ENCODE results near the gene EPHA6.
"Not testable (repeated sequence)": the region's sequence is repeated elsewhere in the genome, so short reads cannot be mapped to it uniquely, and the experiment has no call there.

EPHA6 gene

DNA sequence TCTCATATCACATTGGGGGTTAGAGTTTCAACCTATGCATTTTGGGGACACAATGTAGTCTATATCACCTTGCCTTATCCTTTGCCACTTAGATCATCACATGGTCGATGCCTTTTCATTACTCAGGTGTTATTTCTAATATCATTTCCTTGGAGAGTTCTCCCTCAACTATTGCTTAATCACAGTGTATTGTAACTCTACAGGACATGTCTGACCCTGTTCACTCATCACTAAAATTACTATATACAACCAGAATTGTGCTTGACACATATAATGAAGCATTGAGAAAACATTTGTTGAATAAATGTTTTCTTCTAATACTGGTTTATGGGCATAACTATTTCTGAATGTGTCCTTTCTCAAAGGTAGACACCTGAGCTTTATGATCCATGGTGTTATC lies 207.4 kb downstream of the EPHA6 start:
- DNase-seq (ENCODE audit: low read depth in 2 of 2) = no peak

DNA sequence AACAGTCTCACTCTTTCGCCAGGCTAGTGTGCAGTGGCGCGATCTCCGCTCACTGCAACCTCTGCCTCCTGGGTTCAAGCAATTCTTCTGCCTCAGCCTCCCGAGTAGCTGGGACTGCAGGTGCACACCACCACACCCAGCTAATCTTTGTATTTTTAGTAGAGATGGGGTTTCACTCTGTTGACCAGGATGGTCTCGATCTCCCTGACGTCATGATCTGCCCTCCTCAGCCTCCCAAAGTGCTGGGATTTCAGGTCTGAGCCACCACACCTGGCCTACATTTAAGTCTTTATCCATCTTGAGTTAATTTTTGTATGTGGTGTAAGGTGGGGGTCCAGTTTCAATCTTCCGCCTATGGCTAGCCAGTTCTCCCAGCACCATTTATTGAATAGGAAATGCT lies 211.2 kb downstream of the EPHA6 start:
- not testable (repeated sequence) for DNase-seq (ENCODE audit: low read depth in 2 of 2)

DNA sequence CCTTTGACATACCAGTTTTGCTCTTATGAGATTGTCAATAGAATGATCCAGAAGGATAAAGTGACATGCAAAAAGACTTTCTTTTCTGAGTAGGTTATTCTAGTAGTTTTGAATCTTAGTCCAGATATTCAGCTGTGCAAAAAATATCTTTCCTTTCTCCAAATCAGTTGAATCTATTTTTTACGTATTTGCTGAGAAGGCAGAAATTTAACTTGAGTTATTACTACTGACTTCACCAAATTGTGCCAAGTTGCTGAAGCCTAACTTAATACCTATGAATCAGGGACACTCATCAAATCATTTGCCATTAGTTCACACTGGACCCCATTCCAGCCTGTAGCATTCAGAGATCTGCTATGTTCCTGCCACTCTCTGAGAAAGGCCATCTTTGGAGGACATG lies 215.6 kb downstream of the EPHA6 start:
- no peak for DNase-seq (ENCODE audit: low read depth in 2 of 2)

DNA sequence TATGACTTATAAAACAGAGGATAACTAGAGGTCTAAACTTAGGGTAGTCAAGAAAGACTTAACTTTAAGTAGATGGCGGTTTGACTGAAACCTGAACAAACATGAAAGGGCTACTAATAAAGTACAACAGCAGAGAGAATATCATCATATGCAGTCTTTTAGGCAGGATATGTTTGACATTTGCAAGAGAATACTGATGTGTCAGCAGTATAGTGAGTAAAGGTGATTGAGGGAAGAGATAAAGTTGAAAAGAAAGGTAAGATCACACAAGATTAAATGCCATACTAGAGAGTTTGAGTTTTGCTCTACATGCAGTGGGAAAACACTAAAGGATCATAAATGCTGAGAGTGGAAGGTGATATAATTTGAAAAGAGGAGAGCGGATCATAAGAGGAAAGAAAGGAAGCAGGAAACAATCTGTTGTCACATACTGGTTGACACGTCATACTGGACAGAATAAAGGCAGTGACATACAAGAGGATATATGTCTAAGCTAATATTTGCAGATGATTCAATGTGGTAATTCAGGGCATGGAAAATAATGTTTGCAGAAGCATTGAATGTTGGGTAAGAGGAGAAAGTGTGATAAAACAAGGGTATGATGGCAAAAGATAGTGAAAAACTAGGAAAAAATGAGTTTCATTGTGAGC lies 223.0 kb downstream of the EPHA6 start:
- DNase-seq (ENCODE audit: low read depth in 2 of 2) = no peak

DNA sequence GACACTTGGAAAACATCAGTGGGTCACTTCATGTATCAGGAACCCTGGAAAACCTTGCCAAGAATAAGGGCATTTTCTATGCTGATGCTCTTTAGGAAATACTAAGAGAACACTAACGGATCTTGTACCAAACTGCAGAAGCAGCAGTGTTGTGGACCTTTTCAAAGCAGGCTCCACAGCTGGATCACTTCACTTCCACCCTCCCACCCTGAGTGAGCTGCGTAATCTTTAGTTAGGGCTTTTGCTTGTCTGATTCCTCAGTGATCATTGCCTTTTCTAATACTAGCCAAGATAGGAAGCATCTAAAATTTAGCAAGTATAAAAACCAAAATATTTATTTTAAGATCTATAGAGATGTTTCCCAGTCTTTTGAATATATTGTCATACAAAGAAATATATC lies 229.0 kb downstream of the EPHA6 start:
- DNase-seq (ENCODE audit: low read depth in 2 of 2) = no peak

DNA sequence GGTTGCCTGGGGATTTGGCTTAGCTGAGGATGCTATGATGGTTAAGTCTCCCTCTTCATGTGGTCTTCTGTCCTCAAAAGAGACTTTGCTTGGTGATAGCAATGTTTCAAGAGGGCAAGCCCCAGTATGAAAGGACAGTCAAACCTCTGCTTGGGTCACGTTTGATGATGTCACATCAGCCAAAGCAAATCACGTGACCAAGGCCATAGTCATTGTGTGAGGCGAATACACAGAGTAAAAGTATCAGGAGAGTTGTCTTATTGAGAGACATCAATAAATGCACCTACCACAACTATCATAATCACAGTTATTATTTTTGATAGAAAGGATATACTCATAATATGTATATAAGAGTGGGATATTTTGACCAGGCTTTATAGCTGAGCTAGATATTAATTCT lies 243.0 kb downstream of the EPHA6 start:
- no peak for DNase-seq (ENCODE audit: low read depth in 2 of 2)

DNA sequence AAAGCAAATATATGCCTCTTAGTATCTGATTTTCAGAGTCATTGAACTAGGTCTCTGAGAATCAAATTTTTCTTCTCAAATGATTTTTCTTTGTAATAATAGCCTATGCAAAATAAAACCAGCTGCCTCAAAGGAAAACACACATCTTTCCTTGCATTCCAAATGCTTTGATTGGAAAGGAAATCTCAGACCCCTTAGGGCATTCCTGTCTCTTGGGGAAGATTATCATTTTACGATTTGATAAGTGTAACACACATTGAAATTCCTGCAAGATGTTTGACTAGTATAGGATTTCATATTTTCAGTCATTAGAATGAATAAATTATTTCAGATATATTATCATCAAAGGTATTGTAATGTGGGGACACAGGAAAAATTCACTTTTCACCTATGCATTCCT lies 244.8 kb downstream of the EPHA6 start:
- no peak for DNase-seq (ENCODE audit: low read depth in 2 of 2)

DNA sequence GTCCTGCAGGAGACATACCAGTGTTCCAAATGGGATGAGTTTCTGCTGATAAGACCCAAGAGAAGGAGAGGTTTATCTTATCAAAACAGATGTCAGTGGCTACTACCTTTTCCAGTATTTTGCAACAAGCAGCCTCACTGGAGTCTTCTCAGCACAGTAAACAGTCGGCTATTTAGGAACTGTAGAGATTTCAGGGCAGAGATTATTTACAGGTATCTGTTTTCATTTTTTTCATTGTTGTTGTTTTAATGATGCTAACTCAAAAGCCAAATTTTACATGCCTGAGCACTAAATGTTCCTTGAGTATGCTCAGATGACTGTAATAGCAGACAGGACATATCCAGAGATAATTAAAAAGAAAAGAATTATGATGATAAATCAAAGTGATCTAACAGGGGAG lies 252.1 kb downstream of the EPHA6 start:
- no peak for DNase-seq (ENCODE audit: low read depth in 2 of 2)

DNA sequence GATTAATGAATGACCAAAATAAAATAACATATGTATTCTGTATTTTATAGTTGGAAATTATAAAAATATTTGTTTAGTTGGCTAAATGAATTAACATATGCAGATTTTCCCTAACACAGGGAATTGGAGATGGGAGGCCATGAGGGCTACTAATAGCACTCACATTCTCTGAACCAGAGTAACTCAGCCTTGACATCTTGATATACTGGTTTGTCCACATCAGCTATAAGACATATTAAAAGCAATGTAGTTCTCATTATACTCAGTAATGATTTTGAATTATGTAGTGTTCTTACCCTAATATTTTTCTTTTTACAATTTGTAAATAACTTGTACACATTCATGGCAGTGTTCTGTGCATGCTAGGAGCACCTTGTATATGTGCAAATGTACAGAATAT lies 255.9 kb downstream of the EPHA6 start:
- no peak for DNase-seq (ENCODE audit: low read depth in 2 of 2)

DNA sequence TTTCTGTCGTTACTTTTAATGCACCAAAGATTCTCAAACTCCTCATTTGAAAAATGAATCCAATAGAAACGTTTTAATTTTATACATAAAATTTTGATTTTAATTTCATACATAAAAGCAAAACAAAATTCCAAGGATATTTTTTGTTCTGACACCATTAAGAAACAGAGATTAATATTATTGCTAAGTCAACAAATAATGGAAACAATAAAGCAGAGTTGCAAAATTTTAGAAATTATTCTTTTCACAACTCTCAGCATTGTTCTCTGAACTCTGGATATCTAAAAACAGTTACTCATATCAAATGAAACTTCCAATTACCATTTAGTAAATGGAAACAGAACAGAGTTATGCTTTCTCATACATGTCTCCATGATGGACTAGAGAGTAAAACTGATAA lies 260.2 kb downstream of the EPHA6 start:
- no peak for DNase-seq (ENCODE audit: low read depth in 2 of 2)

DNA sequence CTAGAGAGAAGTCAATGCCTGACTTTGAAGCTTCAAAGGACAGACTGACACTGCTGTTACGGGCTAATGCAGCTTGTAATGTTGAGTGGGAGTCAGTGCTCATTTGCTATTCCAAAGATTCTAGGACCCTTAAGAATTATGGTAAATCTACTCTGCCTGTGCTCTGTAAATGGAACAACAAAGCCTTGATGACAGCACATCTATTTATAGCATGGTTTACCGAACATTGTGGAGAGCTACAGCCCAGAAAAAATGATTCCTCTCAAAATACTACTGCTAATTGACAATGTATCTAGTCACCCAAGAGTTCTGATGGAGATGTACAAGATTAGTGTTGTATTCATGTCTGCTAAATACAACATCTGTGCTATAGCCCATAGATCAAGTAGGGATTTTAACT lies 262.3 kb downstream of the EPHA6 start:
- no peak for DNase-seq (ENCODE audit: low read depth in 2 of 2)

DNA sequence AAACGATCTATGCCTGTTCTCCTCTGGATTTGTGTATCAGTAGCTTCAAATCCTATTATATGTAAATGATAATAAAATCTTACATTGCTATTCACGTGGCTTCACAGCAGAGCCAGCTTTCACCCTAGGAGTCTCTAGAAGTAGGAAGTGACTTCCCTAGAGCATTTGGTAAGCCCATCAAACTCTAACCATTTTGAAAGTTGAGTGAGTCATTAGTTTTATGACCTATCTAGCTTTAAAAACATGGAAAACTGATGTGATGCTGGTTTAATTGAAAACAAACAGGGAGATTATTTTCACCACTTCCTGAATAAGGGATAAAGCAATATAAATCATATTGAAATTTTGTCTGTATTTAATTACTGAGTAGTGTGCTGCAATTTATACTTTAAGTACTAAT lies 275.2 kb downstream of the EPHA6 start:
- DNase-seq (ENCODE audit: low read depth in 2 of 2) = no peak

DNA sequence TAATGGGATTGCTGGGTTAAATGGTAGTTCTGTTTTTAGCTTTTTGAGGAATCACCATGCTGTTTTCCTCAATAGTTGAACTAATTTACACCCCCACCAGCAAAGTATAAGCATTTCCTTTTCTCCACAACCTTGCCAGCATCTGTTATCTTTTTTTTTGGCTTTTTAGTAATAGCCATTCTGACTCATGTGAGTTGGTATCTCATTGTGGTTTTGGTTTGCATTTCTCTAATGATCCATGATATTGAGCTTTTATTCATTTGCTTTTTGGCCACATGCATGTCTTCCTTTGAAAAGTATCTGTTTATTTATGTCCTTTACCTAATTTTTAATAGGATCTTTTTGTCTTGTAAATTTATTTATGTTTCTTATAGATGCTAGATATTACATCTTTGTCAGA lies 288.2 kb downstream of the EPHA6 start:
- no peak for DNase-seq (ENCODE audit: low read depth in 2 of 2)

DNA sequence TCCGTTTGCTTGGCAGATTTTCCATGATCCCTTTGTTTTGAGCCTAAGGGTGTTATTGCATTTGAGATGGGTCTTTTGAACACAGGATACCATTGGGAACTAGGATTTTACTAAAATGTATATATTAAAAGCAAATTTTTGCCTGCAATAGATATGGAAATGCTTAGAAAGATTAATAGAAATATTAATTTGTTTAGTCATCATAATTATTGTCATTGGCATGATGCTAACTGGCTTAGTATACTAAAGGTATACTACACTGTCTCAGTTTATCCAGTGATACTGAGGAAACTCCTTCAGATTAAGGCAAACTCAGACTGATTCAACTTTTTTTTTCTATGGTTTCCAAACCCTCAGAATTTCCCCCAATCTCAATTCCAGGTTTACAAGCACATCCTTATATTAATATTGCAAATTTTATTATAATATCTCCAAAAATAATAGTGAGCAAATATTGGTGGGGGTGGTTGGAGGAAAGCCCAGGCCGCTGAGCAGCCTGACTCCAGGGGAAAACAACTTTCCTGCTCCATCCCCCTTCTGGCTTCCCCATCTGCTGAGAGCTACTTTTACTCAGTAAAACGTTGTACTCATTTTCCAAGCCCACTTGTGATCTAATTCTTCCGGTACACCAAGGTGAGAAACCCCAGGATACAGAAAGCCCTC lies 291.7 kb downstream of the EPHA6 start:
- DNase-seq (ENCODE audit: low read depth in 2 of 2) = no peak

DNA sequence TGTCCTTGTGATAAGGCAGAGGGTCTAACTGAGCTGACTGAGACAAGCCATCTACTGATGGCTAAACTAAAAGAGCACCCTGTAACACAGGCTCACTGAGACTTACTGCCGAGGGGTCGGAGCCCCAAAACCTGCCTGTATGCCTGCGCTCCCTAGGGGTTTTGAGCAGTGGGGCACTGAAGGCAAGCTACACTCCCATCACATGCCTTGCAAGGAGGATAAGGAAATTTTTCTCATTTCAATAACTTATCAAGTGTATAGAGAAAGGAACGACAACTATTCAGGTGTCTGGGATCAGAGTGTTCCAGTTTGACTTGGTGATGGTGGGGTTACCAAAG lies 292.2 kb downstream of the EPHA6 start:
- DNase-seq (ENCODE audit: low read depth in 2 of 2) = no peak

DNA sequence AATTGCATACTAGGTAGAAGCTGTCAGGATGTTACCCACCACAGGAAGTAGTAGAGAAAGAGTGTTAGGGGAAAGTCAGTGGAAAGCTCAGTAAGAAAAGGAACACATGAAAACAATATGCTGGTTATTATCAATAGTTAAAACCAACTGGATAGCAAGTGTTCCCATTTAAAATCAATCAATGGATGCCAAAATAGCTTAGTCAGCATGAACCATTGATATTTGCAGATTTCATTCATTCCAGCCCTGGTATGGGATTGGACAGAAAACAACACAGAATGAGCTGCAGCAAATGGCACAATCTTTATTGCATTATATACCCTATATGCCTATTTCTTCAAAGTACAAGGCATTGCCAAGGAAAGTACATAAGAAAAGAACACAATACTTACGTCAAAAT lies 293.7 kb downstream of the EPHA6 start:
- DNase-seq (ENCODE audit: low read depth in 2 of 2) = no peak

DNA sequence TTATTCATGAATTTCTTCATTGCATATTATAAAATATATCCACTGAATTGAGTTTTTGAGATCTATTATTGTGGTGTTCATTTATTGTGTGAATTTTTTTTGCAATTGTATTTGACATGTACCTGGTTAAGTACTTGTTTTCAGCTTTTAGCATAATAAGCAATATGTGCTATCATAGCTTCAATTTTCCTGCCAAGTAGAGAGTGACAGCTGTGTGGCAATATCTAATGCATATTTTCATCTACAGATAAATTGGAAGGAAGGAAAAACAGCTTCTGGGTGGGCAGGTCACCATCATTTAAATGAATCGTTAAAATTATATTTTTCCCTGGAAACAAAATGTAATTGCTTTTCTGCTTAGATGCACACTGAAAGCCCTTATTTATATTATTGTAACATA lies 296.9 kb downstream of the EPHA6 start:
- no peak for DNase-seq (ENCODE audit: low read depth in 2 of 2)

DNA sequence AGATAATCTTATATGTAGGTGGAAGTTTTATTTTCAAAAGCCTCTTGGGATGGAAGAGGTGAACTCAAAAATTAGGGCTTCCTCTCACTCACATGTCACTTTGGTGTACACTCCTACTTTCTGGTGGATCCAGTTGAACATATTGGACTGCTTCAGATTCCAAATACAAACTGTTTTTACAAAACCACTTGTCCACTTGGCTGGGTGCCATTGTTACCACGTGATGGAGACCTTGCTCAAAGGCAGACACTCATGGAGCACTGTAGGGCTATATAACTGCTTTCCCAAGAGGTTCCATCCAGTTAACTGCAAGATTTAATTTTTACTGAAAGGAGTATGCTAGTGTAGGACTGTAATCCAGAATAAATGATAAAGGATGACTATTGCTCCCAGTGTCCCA lies 307.0 kb downstream of the EPHA6 start:
- no peak for DNase-seq (ENCODE audit: low read depth in 2 of 2)

DNA sequence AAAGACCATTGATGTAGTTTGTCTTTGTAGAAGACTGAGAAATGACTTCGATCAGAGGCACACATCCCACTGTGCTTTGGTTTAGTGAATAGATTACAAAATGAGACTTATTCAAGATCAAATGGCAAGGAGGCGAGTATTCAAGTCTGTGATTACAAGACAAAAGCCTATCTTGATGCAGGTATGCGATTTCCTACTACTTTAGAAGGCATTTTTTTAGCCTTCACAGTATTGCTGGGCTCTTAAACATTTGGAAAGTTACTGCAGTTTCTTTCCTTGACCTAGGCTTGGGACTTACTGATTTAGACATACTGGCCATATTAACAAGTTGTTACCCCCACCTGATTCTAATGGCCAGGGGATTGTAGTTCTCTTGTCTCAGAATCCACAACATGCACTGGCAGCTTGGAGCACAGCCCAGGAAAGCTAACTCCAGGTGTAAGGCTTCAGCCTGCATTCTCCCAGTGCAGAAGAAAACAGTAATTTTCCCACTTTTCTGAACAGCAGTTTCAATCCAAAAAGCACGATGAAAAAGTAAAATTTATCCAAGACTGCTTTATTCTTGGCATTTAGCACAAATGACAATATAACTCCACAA lies 311.6 kb downstream of the EPHA6 start:
- no peak for DNase-seq (ENCODE audit: low read depth in 2 of 2)

DNA sequence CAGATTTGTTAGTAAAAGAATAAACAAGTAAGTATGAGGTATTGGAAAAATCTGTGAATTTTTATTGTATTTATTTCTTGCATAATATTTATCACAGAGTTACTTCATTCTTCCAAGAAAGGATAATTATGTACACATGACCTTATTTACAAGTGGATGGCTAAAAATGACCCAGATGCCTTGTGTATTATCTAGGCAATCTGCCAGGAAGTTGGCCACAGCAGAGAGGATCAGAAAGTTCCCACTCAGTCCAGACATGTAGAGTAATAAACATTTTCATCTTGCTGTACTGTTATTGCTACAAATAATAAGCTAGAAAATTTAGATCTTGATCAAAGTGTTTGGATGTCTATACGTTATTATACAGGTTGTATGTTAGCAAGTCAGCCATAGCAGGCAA lies 317.1 kb downstream of the EPHA6 start:
- no peak for DNase-seq (ENCODE audit: low read depth in 2 of 2)

DNA sequence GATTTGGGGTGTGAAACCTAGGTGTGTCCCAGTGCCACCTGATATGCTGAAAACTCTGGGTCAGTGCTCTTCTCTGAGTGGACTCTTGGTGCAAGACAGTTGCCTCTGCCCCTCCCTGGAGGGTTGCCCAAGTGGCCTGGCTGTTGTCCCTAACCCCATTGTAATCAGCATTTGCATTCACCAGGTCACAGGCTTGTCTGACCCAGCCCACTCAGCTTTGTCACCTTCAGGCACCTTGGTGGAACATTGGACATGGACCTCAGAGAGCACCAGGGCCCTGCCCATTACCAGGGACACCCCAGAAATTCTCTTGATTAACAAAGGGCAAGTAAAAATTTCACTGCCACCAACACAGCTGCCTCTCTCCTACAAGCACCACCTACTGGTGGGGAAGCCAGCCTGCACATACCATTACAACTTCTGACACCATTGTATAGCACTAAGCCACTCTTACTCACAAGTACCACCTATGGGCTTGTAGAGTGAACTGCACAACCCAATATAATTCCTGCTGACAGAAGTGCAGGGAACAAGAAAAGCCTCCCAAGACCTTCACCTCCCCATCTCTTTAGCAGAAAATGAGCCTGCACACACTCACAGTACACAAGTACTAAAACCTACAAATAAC lies 324.6 kb downstream of the EPHA6 start:
- no peak for DNase-seq (ENCODE audit: low read depth in 2 of 2)

DNA sequence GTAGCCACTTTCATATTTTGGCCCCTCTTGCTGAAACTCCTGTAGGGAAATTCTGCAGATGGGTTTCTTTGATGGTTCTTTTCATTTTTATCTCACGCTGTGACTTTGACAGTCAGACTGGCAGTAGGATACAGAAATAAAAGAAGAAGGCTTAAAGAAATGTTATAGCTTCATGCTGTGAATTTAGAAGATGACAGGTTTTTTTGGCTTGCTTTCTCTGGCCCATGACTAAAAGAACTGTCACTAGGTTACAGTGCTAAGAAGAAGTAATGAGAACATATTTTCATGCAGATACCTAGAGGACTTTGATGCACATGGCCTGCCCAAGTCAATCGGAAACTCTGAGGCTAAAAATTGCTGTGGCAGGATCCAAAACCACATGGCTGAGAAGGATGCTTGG lies 334.5 kb downstream of the EPHA6 start:
- DNase-seq (ENCODE audit: low read depth in 2 of 2) = no peak

DNA sequence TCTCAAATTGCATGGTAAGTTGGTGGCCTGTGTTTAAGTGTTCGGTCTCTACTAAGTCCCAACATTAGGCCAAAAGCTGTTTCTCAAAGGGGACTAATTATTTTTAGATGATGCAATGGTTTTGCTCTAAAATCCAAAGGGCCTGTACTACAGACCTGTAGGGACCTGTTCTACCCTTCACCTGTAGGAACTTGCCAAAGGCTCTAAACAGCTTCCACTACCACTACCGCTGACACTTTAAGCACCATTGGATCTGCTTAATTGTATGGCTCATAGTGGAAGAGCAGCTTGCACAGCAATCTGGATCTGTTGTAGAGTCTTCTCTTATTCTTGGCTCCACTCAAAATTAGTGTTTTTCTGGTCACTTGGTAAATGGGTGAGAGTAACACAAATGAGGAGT lies 346.8 kb downstream of the EPHA6 start:
- no peak for DNase-seq (ENCODE audit: low read depth in 2 of 2)
